ENCODE data around the gene TMEM63C. TPM values are rescaled to one million over a fixed set of nuclear protein-coding genes. Genes with fewer than 3 reads are reported as not detected.

TMEM63C gene
- total RNA-seq, 1 experiment from 2014 or later, result 5.7 TPM

- TF ChIP-seq SP1 (IDR thresholded peaks at IDR 0.05; ENCODE audit: low read depth) (no peak), CEBPB (IDR thresholded peaks at IDR 0.05; ENCODE audit: low read depth) (no peak), CTCF (IDR thresholded peaks at IDR 0.05 in 2 of 3, conservative IDR thresholded peaks at IDR 0.05 in 1 of 3; ENCODE audit: borderline replicate concordance in 1 of 3, insufficient read depth in 1 of 3, low read depth in 2 of 3, low read length in 2 of 3) (no peak), ZBTB33 (IDR thresholded peaks at IDR 0.05; ENCODE audit: extremely low read depth, insufficient replicate concordance, low read length) (no peak), EZH2 (IDR thresholded peaks at IDR 0.05) (no peak), POLR2AphosphoS5 (IDR thresholded peaks at IDR 0.05; ENCODE audit: low read depth, low read length) (no peak), ELF1 (IDR thresholded peaks at IDR 0.05; ENCODE audit: borderline replicate concordance, low read depth) (no peak), SRF (IDR thresholded peaks at IDR 0.05; ENCODE audit: low read depth) (no peak)
- TF ChIP-seq, protein P1, sequence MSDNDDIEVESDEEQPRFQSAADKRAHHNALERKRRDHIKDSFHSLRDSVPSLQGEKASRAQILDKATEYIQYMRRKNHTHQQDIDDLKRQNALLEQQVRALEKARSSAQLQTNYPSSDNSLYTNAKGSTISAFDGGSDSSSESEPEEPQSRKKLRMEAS (IDR thresholded peaks at IDR 0.05), result no peak
- TF ChIP-seq, protein P2, sequence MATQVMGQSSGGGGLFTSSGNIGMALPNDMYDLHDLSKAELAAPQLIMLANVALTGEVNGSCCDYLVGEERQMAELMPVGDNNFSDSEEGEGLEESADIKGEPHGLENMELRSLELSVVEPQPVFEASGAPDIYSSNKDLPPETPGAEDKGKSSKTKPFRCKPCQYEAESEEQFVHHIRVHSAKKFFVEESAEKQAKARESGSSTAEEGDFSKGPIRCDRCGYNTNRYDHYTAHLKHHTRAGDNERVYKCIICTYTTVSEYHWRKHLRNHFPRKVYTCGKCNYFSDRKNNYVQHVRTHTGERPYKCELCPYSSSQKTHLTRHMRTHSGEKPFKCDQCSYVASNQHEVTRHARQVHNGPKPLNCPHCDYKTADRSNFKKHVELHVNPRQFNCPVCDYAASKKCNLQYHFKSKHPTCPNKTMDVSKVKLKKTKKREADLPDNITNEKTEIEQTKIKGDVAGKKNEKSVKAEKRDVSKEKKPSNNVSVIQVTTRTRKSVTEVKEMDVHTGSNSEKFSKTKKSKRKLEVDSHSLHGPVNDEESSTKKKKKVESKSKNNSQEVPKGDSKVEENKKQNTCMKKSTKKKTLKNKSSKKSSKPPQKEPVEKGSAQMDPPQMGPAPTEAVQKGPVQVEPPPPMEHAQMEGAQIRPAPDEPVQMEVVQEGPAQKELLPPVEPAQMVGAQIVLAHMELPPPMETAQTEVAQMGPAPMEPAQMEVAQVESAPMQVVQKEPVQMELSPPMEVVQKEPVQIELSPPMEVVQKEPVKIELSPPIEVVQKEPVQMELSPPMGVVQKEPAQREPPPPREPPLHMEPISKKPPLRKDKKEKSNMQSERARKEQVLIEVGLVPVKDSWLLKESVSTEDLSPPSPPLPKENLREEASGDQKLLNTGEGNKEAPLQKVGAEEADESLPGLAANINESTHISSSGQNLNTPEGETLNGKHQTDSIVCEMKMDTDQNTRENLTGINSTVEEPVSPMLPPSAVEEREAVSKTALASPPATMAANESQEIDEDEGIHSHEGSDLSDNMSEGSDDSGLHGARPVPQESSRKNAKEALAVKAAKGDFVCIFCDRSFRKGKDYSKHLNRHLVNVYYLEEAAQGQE (IDR thresholded peaks at IDR 0.05; ENCODE audit: low read depth), result no peak
- Histone ChIP-seq H3K9me3 (ENCODE audit: control insufficient read depth in 1 of 2, insufficient read depth in 1 of 2, low read depth in 1 of 2, low read length in 2 of 2) (no peaks in the 10 kb centered on the region), H3K27me3 (ENCODE audit: insufficient read depth, low read length) (no peaks in the 10 kb centered on the region), H2AFZ (ENCODE audit: low read depth, low read length, poor library complexity, severe bottlenecking) (no peak overlapping the region), H3K36me3 (ENCODE audit: control insufficient read depth in 1 of 2, insufficient read depth in 2 of 2, low read length in 2 of 2) (no peaks in the 10 kb centered on the region), H3K4me2 (ENCODE audit: low read length) (no peak overlapping the region), H3K79me2 (ENCODE audit: insufficient read depth, low read length) (no peaks in the 10 kb centered on the region), H3K4me3 (replicated peaks in 1 of 2; ENCODE audit: low read depth in 1 of 2, low read length in 2 of 2) (no peak overlapping the region), H3K9ac (ENCODE audit: low read length) (no peak overlapping the region), H3K9me2 (ENCODE audit: insufficient read depth) (no peaks in the 10 kb centered on the region), H3K27ac (ENCODE audit: low read depth, low read length) (no peak overlapping the region), H4K20me1 (ENCODE audit: insufficient read depth) (no peaks in the 10 kb centered on the region), H3K4me1 (ENCODE audit: control insufficient read depth in 1 of 2, insufficient read depth in 2 of 2, low read length in 2 of 2) (no peaks in the 10 kb centered on the region)
- ATAC-seq (no peak), DNase-seq (ENCODE audit: low read depth, low spot score) (no peak)
- intact Hi-C loops (cut with micrococcal nuclease), result no loop called here
- POLR2A ChIA-PET, result no interaction called here
- BruUV-seq (replicated peaks), result no TSS peak
- RAD21 ChIA-PET (ENCODE audit: low non-redundant PET in 1 of 2, low total read pairs in 2 of 2, uncharacterized antibody in 2 of 2, unreplicated experiment in 2 of 2), result no interaction called here
- CTCF ChIA-PET, result no interaction called here
These were observed 24.7 kb downstream of the TMEM63C start for GRCh38 chr14:77206261-77206824.

All from HCT116 (cell line).